HS-5 (cell line): ENCODE data around the gene SOX5.

Experiments
- DNase-seq: peaks from one replicate; pipeline ENCODE4 v3.0.0-alpha.2; 2012; ENCODE audit warnings: low read depth

The SOX5 gene

GRCh38 chr12:23949348-23950209 lies at the start of gene SOX5:
SOX5 (minus strand) TSS chr12:23949670; CDS start chr12:23949601, 69 bp downstream.
- no peak for DNase-seq

GRCh38 chr12:23987046-23987445 lies 37.6 kb upstream of the SOX5 start:
- no peak for DNase-seq

GRCh38 chr12:23980826-23981225 lies 31.4 kb upstream of the SOX5 start:
- no peak for DNase-seq

- no peak for DNase-seq
Observed at GRCh38 chr12:23964812-23965211, 15.3 kb upstream of the SOX5 start.

- DNase-seq = no peak
Observed at GRCh38 chr12:23959826-23960225, 10.4 kb upstream of the SOX5 start.

GRCh38 chr12:23954332-23954731 lies 4.9 kb upstream of the SOX5 start:
- no peak for DNase-seq

GRCh38 chr12:23952071-23952470 lies 2.6 kb upstream of the SOX5 start:
- DNase-seq = no peak

- no peak for DNase-seq
Observed at GRCh38 chr12:23950775-23951451, 1.4 kb upstream of the SOX5 start.

GRCh38 chr12:23950210-23950774 lies 822 bp upstream of the SOX5 start:
- DNase-seq = no peak

- no peak for DNase-seq
Observed at GRCh38 chr12:23948291-23948690, 1.2 kb downstream of the SOX5 start.

- no peak for DNase-seq
Observed at GRCh38 chr12:23947395-23947794, 2.1 kb downstream of the SOX5 start.

GRCh38 chr12:23945249-23945648 lies 4.2 kb downstream of the SOX5 start:
- no peak for DNase-seq

GRCh38 chr12:23944067-23944466 lies 5.4 kb downstream of the SOX5 start:
- no peak for DNase-seq

GRCh38 chr12:23942841-23943240 lies 6.6 kb downstream of the SOX5 start:
- no peak for DNase-seq

- DNase-seq = no peak
Observed at GRCh38 chr12:23941780-23942179, 7.7 kb downstream of the SOX5 start.

- no peak for DNase-seq
Observed at GRCh38 chr12:23938422-23938821, 11.0 kb downstream of the SOX5 start.

- no peak for DNase-seq
Observed at GRCh38 chr12:23931176-23931575, 18.3 kb downstream of the SOX5 start.

- DNase-seq = no peak
Observed at GRCh38 chr12:23930599-23930998, 18.9 kb downstream of the SOX5 start.

- no peak for DNase-seq
Observed at GRCh38 chr12:23929906-23930305, 19.6 kb downstream of the SOX5 start.

- DNase-seq = no peak
Observed at GRCh38 chr12:23927907-23928306, 21.6 kb downstream of the SOX5 start.

- no peak for DNase-seq
Observed at GRCh38 chr12:23921099-23921856, 28.2 kb downstream of the SOX5 start.

GRCh38 chr12:23911574-23911973 lies 37.9 kb downstream of the SOX5 start:
- DNase-seq = no peak
